Smooth muscle cell of the brain vasculature (primary cell): ENCODE data around the gene CYP4B1.
"Not testable (repeated sequence)": the region's sequence is repeated elsewhere in the genome, so short reads cannot be mapped to it uniquely, and the experiment has no call there.

ENCODE experiments used
- DNase-seq: peaks from one replicate; pipeline ENCODE4 v3.0.0-alpha.2; 2012; ENCODE audit warnings: low read depth, low spot score

Gene CYP4B1

DNA sequence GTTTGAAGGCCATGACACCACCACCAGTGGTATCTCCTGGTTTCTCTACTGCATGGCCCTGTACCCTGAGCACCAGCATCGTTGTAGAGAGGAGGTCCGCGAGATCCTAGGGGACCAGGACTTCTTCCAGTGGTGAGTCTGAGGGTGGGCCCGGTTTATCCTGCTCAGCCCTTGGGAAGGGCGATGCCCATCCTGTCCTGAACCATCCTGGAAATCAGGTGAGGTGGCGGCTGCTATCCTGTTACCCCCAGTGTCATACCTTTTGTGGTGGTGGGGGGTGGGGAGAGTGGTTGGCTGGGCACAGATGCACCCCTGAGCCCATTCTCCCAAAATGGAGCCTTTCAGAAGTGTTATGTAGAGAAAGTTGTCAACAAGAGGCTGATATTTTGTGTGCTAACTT is 16.3 kb downstream of the CYP4B1 start:
- DNase-seq, result no peak

- no peak for DNase-seq
Measured at GRCh38 chr1:46816930-46817329, 18.1 kb downstream of the CYP4B1 start.

DNA sequence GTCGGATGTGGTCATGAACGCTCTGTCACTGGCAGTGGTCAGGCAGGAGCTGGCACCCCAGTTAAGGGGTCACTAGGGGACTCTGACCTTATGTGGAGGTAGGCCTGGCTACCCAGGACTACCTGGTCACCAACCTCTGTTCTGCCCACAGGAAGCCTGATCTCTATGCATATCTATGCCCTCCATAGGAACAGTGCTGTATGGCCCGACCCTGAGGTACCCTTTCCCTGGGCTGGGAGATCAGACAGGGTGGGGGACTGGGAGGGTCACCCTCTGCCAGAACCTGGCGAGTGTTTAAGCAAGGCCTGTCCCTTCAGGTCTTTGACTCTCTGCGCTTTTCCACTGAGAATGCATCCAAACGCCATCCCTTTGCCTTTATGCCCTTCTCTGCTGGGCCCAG is 19.0 kb downstream of the CYP4B1 start:
- DNase-seq, result no peak

GRCh38 chr1:46818591-46818990 is 19.7 kb downstream of the CYP4B1 start:
- no peak for DNase-seq

- no peak for DNase-seq
Measured at GRCh38 chr1:46819335-46819734, 20.5 kb downstream of the CYP4B1 start.

DNA sequence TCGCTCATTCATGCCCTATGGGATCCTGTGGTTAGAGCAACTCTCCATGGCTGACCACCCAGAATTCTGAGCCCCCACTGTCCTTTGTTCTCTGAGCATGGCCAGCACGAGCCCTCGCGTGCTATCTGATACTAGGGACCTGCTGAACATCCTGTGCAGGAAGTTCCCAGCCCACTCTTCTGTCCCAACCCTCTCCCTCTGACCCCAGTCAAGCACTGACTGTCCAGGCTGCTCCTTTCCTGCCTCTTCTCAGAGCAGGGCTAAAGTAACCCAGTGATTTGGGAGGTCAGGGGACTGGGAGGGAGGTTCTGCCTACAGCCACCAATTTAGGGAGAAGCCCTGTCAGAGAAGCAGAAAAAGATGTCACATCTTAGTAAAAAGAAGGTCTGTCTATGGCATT is 21.2 kb downstream of the CYP4B1 start:
- no peak for DNase-seq

DNA sequence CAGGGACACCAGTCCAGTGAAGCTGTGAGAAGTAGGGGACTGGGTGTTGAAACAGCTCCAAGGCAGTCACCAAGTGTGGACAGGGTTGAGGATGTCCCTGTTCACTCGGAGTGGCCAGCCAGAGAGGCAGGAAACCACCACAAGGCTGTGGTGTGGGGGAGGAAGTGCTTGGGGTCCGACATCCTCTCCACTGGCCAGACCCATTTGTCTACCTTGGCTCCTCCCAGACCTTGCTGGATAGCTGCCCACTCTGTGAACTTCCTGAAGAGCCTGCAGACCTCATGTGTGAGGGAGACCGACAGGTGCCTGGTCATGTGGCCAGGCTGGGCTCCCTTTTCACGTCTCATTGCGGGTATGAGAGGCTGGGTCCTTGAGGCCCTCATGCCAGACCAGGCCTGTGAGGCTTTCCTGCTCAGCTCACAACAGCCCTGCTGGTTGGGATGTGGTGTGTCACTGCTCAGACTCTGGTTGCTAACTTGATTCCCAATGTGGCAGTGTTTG is 21.8 kb downstream of the CYP4B1 start:
- DNase-seq, result no peak

GRCh38 chr1:46822248-46822826 is 23.5 kb downstream of the CYP4B1 start:
- no peak for DNase-seq

DNA sequence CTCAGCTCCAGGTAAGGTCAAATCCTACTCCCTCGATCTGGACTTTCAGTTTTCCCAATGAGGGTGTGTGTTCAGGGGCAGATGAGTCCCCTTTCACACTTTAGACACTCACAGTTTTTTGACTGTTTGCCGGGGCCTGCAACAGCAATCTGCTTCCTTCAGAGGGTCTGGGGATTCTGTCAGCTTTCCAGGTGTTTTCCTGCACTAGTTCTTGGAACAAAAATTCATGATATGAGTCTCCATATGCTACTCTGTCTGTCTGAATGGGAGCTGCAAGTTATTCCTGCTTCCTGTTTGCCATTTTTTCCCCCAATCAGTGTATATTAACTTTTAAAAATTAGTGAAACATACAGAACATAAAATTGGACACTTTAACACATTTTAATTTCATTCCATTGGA is 24.3 kb downstream of the CYP4B1 start:
- no peak for DNase-seq

DNA sequence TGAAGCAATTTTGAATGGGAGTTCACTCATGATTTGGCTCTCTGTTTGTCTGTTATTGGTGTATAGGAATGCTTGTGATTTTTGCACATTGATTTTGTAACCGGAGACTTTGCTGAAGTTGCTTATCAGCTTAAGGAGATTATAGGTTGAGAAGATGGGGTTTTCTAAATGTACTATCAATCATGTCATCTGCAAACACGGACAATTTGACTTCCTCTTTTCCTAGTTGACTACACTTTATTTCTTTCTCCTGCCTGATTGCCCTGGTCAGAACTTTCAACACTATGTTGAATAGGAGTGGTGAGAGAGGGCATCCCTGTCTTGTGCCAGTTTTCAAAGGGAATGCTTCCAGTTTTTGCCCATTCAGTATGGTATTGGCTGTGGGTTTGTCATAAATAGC is 28.0 kb downstream of the CYP4B1 start:
- DNase-seq, result not testable (repeated sequence)

DNA sequence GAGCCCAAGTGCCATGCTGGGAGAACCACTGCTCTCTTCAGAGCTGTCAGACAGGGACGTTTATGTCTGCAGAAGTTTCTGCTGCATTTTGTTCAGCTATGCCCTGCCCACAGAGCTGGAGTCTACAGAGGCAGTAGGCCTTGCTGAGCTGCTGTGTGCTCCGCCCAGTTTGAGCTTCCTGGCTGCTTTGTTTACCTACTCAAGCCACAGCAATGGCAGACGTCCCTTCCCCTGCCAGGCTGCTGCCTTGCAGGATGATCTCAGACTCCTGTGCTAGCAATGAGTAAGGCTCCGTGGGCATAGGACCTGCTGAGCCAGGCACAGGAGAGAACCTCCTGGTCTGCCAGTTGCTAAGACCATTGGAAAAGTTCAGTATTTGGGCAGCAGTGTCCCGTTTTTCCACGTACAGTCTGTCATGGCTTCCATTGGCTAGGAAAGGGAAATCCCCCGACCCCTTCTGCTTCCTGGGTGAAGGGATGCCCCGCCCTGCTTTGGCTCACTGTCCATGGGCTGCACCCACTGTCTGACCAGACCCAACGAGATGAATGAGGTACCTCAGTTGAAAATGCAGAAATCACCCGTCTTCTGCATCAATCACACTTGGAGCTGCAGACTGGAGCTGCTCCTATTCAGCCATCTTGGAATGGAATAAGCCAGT is 31.9 kb downstream of the CYP4B1 start:
- DNase-seq, result no peak

- DNase-seq, result not testable (repeated sequence)
Measured at GRCh38 chr1:46835469-46835868, 36.6 kb downstream of the CYP4B1 start.

DNA sequence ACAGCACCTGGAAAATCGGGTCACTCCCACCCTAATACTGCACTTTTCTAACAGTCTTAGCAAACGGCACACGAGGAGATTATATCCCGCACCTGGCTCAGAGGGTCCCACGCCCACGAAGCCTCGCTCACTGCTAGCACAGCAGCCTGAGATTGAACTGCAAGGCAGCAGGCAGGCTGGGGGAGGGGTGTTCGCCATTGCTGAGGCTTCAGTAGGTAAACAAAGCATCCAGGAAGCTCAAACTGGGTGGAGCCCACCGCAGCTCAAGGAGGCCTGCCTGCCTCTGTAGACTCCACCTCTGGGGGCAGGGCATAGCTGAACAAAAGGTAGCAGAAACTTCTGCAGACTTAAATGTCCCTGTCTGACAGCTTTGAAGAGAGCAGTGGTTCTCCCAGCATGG is 47.5 kb downstream of the CYP4B1 start:
- not testable (repeated sequence) for DNase-seq

DNA sequence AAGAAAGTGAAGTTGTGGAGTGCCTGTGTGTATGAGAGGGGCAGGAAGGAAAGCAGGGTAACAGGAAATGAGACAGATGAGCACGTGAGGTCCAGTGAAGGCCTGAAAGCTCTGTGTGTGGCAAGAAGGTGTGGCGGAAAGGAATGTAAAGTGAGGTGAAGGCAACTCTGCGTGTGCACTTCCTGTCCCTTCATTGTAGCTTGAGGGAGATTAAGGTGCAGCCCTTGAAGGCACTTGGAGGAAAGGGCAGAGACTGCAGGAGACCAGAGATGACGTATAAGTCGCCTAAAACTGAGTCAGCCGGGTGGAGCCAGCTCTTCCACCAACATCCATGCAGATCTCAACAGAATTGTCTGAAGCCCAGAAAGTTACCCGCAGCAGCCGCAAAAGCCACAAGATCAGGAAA is 58.8 kb downstream of the CYP4B1 start:
- not testable (repeated sequence) for DNase-seq

DNA sequence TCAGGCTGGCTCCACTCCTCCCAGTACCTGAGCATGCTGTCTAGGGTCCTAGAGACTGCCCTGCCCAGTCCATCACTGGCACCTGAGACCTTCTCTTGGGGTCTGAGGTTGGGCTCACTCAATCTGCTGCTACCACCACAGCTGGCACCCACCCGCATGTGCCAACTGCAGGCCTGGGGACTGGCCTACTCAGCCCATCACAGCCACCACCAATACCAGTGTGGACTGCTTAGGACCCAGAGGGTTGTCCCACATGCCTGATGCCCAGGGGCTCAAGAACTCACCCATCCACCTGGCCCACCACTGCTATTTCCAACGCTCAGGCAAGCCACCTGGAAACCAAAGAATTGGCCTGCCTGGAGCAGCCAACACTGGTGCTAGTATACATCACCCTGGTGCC is 63.5 kb downstream of the CYP4B1 start:
- no peak for DNase-seq
